NCI-H1105 (cell line): ENCODE measurements around the gene TSPAN17.

ENCODE experiments used
- DNase-seq: peaks from one replicate; lab custom pipeline; 2025; lab: John Stamatoyannopoulos, UW

The TSPAN17 gene

DNA sequence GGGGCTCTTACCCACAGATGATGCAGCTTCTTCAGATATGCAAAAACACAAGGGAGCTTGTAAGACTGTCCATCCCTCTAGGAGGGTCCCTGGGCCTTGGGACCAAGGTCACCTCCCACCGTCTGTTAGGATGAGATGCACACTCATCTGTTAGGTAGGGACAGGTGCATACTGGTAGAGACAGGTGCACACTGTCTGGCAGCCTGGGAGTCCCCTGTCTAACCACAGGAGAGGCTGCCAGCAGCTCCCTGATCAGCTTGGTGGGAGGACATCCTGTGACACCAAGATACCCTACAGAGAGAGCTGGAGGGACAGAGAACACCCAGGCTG, 13.2 kb downstream of the TSPAN17 start:
- DNase-seq: no peak

DNA sequence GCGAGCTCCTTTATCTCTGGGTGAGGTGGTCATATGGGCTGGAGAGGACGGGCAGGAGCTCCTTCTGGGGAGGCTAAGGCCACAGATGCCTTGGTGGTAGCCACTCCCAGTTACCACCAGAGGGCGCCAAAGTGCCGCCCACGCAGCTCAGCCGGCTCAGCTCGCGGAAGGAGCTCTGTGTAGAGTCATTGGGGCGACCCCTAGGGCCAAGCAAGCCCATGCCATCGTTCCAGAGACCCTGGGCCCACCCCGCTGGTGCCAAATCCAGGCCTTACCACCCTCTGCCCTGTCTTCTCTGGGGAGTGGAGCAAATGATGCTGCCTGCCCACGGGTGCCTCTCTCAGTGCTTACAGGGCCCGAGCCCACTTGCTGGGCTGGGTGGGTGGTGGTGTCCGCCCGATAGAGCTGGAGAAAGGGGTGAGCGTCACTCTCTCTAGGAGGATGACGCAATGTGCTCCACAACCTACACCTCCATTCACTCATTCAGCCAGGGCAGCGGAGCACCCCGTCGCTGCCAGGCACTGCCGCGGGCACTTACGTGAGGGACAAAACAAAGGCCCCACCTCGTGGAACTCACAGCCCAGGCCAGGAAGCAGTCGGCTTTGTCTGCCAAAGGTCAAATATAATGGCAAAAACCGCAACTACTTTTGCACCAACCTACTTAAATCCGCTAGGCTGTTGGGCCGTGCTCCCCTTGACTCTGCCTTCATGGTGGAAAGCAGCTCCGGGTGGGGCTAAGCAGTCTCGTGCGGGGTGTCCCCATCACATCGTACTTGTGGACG, 13.8 kb downstream of the TSPAN17 start:
- DNase-seq: peak; percentile 31

DNA sequence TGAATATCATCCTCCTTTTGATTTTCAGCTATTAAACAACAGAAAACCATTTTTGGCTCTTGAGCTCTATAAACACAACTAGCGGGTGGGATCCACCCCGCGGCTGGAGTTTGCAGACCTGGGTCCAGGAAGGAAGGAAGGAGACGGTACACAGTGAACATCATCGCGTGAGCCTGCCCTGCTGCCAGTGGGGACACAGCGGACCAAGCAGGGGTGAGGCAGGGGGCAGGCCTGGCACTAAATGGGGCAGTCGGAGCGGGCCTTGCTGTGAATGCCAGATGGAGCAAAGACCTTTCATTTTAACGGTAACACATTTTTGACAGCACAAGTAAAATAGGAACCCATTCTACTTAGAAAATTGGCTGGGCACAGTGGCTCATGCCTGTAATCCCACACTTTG, 14.4 kb downstream of the TSPAN17 start:
- no peak for DNase-seq

DNA sequence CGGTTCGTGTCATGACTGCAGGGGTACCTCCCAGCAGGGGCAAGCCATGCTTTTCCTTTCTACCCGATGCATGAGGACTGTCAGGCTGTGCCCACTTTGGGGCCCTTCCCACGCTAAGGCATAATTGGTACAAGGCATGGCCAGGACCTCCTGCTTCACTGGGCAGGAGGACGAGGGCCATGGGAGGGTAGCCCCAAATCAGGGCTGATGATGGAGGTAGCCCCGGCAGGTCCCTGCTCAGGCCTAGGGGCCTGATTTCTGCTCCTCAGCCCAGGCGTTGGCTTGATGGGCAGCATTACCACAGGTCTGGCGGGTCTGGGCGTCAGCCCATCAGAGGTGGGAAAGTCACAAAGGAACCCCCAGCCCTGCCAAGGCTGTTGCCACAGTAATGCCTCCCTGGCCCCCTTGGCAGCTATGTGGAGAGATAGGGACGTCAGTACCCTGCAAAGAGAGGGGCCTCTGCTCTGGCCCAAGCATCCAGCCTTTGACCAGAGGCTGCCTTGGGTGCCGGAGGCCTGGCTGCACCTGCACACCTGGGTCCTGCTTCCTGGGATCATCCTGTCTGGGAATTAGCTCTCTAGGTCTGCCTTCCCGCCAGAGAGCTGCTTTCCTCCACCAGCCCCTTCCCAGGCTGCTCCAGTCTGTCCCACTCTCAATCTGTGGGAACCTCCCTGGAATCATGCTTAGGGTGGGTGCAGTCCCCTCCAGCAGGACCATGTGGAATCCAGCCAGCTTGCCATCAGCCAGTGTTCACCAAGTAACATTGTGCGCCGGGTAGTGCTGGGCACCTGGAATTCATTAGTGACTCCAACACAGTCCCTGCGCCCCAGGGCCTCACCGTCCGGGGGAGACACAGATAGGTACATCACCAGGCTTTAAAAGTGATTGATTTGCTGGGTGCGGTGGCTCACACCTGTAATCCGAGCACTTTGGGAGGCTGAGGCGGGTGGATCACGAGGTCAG, 15.4 kb downstream of the TSPAN17 start:
- DNase-seq: no peak

DNA sequence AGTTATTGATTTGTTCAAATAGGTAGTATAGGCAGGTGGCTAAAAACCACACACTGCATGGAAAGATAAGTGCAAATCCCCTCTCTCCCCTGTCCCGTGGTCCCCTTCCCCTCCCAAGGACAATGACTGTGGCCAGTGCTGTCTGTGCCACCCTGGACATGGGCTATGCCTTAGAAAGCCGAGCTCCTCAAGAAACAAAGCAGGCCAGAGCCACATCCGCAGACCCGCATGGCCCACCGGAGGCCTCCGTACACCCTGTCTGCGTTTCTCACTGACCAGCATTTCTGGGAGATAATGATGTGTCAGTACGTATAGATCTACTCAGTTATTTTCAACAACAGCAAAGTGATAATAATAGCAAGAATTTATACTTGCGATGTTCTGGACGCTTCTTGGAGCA, 16.3 kb downstream of the TSPAN17 start:
- no peak for DNase-seq

DNA sequence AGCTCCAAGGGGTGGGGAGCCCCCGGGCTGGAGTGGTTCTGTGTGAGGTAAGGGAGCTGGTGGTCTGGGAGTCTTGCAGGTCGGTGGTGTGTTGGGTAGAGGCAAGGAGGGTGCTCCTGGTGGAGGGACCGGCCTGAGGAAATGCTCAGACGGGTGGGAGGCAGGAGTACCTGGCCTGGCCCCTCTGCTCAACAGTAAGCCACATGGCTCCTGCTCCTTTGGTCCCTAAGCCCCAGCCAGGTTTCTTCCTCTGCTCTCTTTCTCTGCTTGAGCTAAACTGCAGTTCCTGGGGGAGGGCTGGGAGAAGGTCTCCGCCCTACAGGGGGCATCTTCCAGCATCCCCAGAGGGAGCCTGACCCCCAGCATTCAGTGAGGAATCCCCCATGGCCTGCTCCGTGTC, 17.2 kb downstream of the TSPAN17 start:
- no peak for DNase-seq

DNA sequence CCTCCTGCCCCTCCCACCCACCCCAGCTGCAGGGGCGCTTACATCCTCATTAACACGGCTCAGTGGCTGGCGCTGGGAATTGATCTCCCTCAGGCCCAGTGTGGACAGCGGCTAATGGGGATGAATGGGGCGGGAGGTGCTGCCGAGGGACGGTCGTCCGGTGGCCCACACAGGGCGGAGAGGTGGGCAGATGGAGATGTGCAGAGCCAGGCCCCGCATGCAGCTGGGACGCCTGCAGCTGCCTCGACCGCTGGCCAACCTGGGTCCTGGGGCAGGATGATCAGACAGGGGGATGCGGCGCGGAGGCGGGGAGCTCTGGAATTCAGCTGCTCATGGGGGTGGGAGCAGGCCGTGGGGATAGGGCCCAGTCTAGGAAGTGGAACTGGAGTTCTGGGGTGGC, 17.6 kb downstream of the TSPAN17 start:
- no peak for DNase-seq

DNA sequence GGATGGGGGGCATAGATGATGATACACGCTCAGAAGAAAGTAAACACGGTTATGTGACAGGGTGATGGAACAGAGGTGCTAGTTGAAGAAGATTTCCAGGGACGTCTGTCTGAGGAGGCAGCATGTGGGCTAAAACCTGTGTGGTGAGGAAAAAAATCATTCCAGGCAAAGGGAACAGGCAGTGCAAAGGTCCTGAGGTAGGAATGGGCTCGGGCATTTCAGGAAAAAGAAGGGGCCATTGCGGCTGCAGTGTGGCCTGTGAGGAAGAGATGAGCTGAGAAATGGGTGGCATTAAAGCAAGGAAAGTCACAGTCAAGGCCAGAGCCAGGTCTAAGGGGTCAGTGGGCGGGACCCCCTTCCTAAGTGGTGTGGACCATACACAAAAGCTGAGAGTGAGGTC, 18.2 kb downstream of the TSPAN17 start:
- DNase-seq: no peak

DNA sequence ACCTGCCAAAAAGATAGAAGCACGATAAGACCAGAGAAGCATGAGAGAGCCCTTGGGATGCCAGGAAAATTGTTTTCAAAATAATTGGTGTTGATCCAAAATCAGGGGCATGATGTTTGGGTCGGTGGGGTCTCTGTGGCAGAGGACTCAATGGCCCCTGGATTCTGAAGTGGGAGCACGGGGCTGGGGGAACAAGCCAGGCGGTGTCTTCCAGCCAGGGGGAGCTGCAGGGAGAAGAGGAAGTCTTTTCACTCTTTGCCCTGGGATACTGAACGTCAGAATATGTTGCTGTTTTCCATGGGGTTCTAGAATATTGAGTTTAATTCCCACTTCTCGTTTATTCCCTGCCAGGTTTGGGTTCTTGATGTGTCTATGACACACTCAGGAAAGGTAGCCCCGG, 20.4 kb downstream of the TSPAN17 start:
- DNase-seq: no peak

DNA sequence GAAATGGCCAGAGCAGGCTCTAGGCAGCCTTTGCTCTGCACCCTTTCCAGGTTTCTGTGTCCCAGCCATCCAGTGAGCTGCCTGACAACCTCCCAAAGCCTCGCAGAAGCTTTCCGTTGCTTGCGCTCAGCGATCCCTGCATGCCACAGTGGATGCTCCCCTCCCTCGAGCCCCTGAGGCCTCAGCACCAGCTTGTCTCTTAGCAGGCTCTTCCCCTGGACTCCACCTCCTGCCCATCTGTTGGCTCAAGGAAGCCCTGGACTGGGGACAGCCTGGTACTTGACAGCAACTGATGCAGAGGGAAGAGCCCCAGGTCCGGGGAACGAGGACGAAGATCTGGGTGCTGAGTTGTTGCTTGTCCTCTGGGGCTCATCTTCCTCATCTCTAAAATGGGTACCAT, 23.2 kb downstream of the TSPAN17 start:
- DNase-seq: no peak

DNA sequence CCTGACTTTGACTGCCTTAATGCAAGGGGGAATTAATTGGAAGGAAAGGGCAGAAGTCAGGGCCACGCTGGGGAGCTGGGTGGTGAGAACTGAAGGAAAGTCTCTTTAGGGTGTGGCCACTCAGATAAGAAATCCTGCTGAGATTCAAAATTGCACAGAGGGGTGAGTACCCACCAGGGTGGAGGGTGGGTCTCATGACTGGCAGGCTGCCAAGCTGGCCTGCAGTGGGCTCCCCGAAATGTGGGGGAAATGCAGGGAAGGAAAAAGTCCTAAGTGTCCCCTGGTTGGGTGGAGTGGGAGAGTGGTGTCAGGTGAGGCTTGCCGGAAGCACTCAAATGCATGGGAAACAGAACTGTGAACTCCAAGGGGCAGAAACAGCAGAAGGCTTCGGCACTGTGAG, 24.1 kb downstream of the TSPAN17 start:
- DNase-seq: no peak

DNA sequence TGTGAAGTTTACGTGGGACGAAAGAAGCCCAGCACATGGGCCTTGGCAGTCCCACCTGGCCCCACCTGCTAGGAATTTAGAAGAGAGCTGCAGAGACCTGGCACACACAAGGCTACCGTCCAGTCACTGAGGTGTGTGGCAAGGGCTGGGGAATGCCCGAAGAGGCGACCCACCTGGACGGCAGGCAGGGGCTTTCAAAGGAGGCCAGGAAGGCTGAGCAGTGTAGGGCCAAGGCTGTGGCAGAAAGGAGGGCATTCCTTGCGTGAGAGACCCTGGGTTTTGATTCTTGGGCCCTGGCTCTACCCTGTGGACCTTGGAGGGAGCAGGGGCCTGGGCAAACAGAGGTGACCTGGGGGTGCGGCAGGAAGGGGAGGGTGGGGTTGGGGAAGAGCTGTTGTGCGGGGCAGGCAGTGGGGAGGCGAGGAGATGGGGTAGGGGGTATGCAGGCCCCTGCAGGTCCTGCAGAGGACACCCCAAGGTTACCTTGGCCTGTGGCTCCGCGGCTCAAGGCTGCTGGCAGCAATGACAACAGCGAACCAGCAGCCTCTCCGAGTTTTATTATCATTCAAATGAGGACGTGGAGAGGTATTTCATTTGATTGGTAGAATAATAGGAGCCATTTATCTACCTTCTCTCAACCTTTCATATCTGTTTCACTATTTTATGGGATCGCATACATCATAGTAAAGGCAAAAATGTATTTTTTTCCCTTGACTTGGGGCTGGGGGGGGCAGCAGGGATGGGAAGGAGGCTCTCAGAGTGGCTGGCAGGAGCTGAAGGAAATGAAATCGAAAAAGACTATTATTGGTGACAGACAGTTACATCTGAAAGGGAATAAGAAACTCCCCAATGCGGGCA, 24.8 kb downstream of the TSPAN17 start:
- no peak for DNase-seq

DNA sequence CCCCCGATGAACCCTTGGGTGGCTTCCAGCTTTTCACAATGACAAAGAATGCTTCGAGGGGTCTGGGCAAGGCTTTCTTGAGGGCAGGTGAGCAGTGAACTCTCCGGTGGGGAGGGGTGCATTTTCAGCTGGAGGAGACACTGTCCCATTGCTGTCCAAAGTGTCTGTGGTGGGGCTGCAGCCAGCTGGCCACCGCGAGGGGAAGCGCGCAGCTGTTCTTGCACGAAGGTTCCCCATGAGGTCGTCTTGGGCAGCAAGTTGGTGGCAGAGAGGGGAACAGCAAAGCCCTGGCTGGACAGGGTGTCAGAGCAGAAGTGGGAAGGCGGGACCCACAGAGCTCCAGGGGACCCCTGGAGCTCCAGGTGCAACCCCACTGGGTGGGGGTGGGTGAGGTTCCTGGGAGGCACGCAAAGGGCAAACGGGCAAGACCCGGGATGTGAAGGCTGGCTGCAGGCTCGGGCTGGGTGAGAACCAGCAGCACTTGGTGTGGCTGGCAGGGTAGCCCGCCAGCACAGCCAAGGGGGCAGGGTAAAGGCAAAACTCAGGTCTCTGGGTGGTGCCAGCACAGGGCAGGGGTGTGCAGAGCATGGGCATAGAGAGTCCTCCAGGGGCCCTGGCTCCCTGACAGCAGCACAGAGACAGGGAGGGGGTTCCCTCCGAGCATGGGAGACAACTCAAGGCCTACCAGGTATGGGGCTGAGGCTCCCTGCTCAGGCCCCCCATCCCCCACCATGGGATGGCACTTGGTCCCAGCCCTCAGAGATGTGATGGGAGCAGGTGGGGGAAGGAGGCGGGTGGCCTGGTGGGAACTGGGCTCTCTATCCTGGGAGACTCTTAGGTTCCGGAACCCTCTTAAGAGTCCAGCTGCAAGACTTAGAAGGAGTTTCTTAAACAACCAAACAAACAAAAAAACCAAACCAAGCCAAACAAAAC, 26.6 kb downstream of the TSPAN17 start:
- no peak for DNase-seq

DNA sequence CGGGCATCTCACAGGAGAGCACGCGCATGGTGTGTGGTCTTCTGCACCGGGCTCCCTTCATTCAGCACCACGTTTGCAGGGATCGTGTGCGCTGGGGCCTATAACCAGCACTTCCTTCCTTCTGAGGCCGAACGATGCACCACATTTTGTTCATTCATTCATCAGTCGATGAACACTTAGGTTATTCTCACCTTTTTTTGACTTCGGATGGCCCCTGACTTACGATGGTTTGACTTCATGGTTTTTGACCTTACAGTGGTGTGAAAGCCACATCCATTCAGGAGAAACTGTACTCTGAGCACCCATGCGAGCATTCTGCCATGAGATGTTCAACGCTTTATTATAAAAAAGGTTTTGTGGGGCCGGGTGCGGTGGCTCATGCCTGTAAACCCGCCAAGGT, 27.5 kb downstream of the TSPAN17 start:
- no peak for DNase-seq

DNA sequence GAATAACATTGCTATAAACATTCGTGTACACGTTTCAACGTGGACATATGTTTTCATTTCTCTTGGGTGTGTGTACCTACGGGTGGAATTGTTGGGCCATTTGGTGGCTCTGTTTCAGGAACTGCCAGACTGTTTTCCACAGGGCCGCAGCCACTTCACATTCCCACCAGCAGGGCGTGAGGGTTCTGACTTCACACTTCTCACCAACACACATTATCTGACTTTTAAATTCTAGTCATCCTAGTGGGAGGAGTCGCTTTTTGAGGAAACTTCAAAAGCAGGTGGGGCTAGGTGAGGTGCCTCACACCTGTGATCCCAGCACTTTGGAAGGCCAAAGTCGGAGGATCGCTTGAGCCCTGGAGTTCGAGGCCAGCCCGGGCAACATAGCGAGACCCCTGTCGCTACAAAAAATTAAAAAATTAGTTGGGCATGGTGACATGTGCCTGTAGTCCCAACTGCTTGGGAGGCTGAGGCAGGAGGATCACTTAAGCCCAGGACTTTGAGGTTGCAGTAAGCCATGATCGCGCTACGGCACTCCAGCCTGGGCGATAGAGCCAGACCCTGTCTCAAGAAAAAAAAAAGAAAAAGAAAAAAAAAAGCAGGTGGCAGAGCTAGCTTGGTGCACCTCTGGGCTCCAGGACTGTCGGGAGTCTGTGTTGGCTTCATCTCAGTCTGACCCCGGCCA, 28.5 kb downstream of the TSPAN17 start:
- DNase-seq: no peak

DNA sequence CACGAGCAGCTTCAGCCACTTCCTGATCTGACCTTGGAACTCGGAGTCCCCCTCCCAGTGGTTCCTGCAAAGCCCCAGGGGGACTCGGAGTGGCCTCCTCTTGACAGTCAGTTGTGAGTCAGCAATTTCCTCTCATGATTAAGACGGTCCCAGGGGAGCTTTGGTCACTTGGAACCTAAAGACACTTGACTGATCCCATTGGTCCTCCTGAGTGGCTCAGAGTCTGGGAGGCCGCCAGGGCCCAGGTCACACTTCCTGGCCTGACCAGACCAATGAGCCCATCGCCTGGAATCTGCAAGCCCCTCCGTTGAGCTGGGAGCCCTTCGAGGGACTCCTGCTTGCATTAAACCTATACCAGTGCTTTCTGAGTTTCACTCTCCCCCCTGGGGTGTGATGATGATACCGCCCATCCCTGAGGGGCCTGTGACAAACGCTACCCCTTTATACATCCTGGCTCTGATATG, 29.1 kb downstream of the TSPAN17 start:
- no peak for DNase-seq

DNA sequence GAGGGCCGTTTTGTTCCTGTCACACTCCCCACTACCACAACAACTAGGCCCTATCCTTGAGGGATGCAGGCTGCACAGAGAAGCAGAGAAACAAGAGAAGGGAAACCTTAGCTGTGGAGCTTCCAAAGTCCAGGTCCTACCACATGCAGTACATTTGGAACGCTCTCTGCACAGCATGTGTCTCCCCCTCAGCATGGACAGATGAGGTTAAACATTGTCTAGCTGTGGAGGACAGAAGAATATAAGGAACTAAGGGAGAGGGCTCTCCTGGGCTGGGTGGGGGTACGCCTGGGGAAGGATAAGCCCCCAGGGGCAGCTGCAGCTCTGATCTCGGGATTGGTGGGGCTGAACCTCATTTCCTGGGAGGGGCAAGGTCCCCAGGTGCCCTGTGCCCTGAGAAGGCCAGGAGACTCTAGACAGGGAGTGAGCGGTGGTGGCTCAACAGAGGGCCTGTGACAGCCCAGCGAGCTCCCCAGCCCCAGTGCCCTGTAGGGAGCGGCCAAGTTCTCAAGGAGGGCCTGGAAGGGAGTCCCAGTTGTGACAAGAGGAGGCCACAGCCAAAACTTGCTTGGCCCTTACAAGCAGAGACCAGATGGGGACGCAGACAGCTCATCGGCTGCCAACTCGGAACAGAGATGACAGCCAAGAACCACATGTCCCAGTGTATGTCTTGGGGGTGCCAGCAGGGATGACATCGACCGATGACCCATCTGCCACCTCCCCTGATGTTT, 30.1 kb downstream of the TSPAN17 start:
- DNase-seq: no peak

DNA sequence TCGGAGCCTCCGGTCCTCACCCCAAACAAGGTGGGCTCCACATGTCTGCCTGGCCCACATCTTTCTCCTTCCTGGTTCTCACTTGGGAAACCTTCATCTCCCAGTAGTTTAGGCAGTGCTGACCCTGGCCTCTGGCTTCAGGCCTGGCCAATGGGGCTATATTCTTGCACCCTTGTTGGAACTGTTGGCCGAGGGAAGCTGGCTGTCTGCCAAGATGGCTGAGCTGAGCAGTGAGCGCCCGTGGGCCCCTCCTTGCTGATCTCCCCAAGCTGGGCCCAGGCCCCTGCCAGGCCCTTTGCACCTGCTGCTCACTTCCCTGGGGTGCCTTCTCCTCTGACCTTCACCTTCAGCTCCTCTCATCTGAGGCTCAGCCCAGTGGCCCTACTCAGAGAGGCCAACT, 31.3 kb downstream of the TSPAN17 start:
- no peak for DNase-seq

DNA sequence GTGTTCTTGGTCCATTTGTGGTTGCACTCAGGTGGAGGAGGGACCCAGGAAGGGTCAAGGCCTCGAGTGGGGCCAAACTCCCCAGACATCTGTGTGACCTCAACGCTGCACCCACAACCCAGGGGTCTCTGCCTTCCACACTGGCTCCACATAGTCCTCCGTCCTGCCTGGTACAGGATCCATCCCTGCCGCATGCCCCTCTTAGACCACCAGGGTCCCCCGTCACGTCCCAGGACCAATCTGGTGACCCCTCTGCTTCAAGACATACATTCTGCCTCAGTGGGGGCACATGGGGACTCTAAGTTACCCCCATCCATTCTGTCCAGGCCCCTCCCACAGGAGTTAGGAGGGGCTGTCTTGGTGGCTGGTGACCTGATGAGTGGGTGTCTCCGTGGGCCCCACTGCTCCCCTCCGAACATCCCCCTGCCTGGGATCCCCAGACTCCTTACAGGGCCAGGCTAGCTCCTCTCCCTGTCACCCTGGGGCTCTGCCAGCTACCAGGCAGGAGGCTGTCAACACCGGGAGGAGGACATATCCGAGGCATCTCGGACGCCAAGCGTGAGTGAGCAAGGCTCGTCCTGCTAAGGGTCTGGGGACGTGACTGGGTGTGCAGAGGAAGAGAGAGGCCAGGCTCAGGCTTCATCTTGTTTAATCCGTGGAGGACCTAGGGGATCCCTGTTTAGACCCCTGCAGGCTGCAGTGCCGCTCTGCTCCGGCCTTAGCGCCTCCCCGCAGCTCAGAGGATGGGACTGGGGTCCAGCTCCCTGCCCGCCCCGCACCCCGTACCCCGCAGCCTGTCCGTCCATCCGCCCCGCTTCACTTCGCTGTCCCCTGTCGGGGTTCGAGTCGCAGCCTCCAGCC, 32.3 kb downstream of the TSPAN17 start:
- DNase-seq: no peak
